ENCODE data around the gene CBR1. TPM values are rescaled to one million over a fixed set of nuclear protein-coding genes. Genes with fewer than 3 reads are reported as not detected.

Gene CBR1
- total and polyA plus RNA-seq, 5 donors from 2014 or later = 9.8 to 72.0 (median 60.5) TPM

GRCh38 chr21:36028127-36029069 is 41.4 kb upstream of the CBR1 start:
- Histone ChIP-seq H3K27ac (ENCODE audit: insufficient read depth, low read length, poor library complexity, severe bottlenecking) (no peak overlapping the region), H3K27me3 (ENCODE audit: control insufficient read depth, insufficient read depth, low read length) (no peaks in the 10 kb centered on the region), H3K36me3 (ENCODE audit: control insufficient read depth, insufficient read depth, low read length) (no peaks in the 10 kb centered on the region), H3K4me1 (ENCODE audit: control insufficient read depth, insufficient read depth, low read length, poor library complexity, severe bottlenecking) (peaks cover 4% of the 10 kb centered on the region), H3K9me3 (ENCODE audit: control insufficient read depth in 2 of 2, low read length in 2 of 2) (no peaks in the 10 kb centered on the region), H3K4me3 (ENCODE audit: low read depth, low read length) (no peak overlapping the region)
- H3K36me3 Mint-ChIP-seq = peaks cover under 1% of the 10 kb centered on the region
- DNase-seq = peak; percentile 53 to 64 (median 61)
- H3K4me3 Mint-ChIP-seq = no peak overlapping the region
- peaks cover 0 to 2% (median 0%) of the 10 kb centered on the region in 7 donors for H3K9me3 Mint-ChIP-seq
- ATAC-seq (ENCODE audit: low read depth in 2 of 2) = peak; percentile 73 to 78
- H3K27ac Mint-ChIP-seq = no peak overlapping the region
- H3K4me1 Mint-ChIP-seq = peaks cover 0 to 6% (median 2%) of the 10 kb centered on the region in 4 donors
- no peaks in the 10 kb centered on the region for H3K27me3 Mint-ChIP-seq

- H3K4me3 Mint-ChIP-seq = no peak overlapping the region
- no peaks in the 10 kb centered on the region for H3K27me3 Mint-ChIP-seq
- Histone ChIP-seq H3K27me3 (ENCODE audit: control insufficient read depth, insufficient read depth, low read length) (no peaks in the 10 kb centered on the region), H3K9me3 (ENCODE audit: control insufficient read depth in 2 of 2, low read length in 2 of 2) (no peaks in the 10 kb centered on the region), H3K27ac (ENCODE audit: insufficient read depth, low read length, poor library complexity, severe bottlenecking) (no peak overlapping the region), H3K36me3 (ENCODE audit: control insufficient read depth, insufficient read depth, low read length) (peaks cover 2% of the 10 kb centered on the region), H3K4me1 (ENCODE audit: control insufficient read depth, insufficient read depth, low read length, poor library complexity, severe bottlenecking) (peaks cover 4% of the 10 kb centered on the region), H3K4me3 (ENCODE audit: low read depth, low read length) (no peak overlapping the region)
- no peak overlapping the region for H3K27ac Mint-ChIP-seq
- no peaks in the 10 kb centered on the region for H3K9me3 Mint-ChIP-seq
- H3K36me3 Mint-ChIP-seq = peaks cover 5% of the 10 kb centered on the region
- no peak for DNase-seq
- no peak for ATAC-seq (ENCODE audit: low read depth in 2 of 2)
- H3K4me1 Mint-ChIP-seq = peaks cover 0 to 6% (median 2%) of the 10 kb centered on the region in 4 donors
These were observed 40.5 kb upstream of the CBR1 start for GRCh38 chr21:36029309-36029708.

GRCh38 chr21:36030581-36031189 is 39.1 kb upstream of the CBR1 start:
- Mint-ChIP-seq H3K4me3 (no peak overlapping the region), H3K36me3 (peaks cover 12% of the 10 kb centered on the region), H3K4me1 (peaks cover 0 to 6% (median 2%) of the 10 kb centered on the region in 4 donors), H3K27me3 (no peaks in the 10 kb centered on the region), H3K27ac (peak overlapping the region in 1 of 3 donors; percentile 79), H3K9me3 (no peaks in the 10 kb centered on the region)
- DNase-seq = no peak
- no peak overlapping the region for H3K4me3 ChIP-seq (ENCODE audit: low read depth, low read length)
- ATAC-seq (ENCODE audit: low read depth in 2 of 2) = no peak
- no peak overlapping the region for H3K27ac ChIP-seq (ENCODE audit: insufficient read depth, low read length, poor library complexity, severe bottlenecking)
- H3K4me1 ChIP-seq (ENCODE audit: control insufficient read depth, insufficient read depth, low read length, poor library complexity, severe bottlenecking) = peaks cover 4% of the 10 kb centered on the region
- peaks cover 14% of the 10 kb centered on the region for H3K36me3 ChIP-seq (ENCODE audit: control insufficient read depth, insufficient read depth, low read length)
- H3K9me3 ChIP-seq (ENCODE audit: control insufficient read depth in 2 of 2, low read length in 2 of 2) = no peaks in the 10 kb centered on the region
- H3K27me3 ChIP-seq (ENCODE audit: control insufficient read depth, insufficient read depth, low read length) = no peaks in the 10 kb centered on the region

- peaks cover 0 to 6% (median 4%) of the 10 kb centered on the region in 4 donors for H3K4me1 Mint-ChIP-seq
- Histone ChIP-seq H3K4me1 (ENCODE audit: control insufficient read depth, insufficient read depth, low read length, poor library complexity, severe bottlenecking) (peaks cover 4% of the 10 kb centered on the region), H3K9me3 (ENCODE audit: control insufficient read depth in 2 of 2, low read length in 2 of 2) (no peaks in the 10 kb centered on the region), H3K4me3 (ENCODE audit: low read depth, low read length) (no peak overlapping the region), H3K27ac (ENCODE audit: insufficient read depth, low read length, poor library complexity, severe bottlenecking) (no peak overlapping the region), H3K36me3 (ENCODE audit: control insufficient read depth, insufficient read depth, low read length) (peaks cover 22% of the 10 kb centered on the region), H3K27me3 (ENCODE audit: control insufficient read depth, insufficient read depth, low read length) (no peaks in the 10 kb centered on the region)
- ATAC-seq (ENCODE audit: low read depth in 2 of 2) (no peak), DNase-seq (no peak)
- no peaks in the 10 kb centered on the region for H3K9me3 Mint-ChIP-seq
- H3K27me3 Mint-ChIP-seq = no peaks in the 10 kb centered on the region
- no peak overlapping the region for H3K27ac Mint-ChIP-seq
- no peak overlapping the region for H3K4me3 Mint-ChIP-seq
- H3K36me3 Mint-ChIP-seq = peaks cover 23% of the 10 kb centered on the region
These were observed 37.0 kb upstream of the CBR1 start for GRCh38 chr21:36032647-36033406.

- Histone ChIP-seq H3K36me3 (ENCODE audit: control insufficient read depth, insufficient read depth, low read length) (peaks cover 34% of the 10 kb centered on the region), H3K4me3 (ENCODE audit: low read depth, low read length) (no peak overlapping the region), H3K27me3 (ENCODE audit: control insufficient read depth, insufficient read depth, low read length) (no peaks in the 10 kb centered on the region), H3K27ac (ENCODE audit: insufficient read depth, low read length, poor library complexity, severe bottlenecking) (no peak overlapping the region), H3K9me3 (ENCODE audit: control insufficient read depth in 2 of 2, low read length in 2 of 2) (no peaks in the 10 kb centered on the region), H3K4me1 (ENCODE audit: control insufficient read depth, insufficient read depth, low read length, poor library complexity, severe bottlenecking) (no peaks in the 10 kb centered on the region)
- peaks cover 38% of the 10 kb centered on the region for H3K36me3 Mint-ChIP-seq
- H3K4me3 Mint-ChIP-seq = no peak overlapping the region
- no peak overlapping the region for H3K27ac Mint-ChIP-seq
- H3K27me3 Mint-ChIP-seq = no peaks in the 10 kb centered on the region
- no peaks in the 10 kb centered on the region for H3K9me3 Mint-ChIP-seq
- DNase-seq (no peak), ATAC-seq (ENCODE audit: low read depth in 2 of 2) (no peak)
- peaks cover 0 to 5% (median 0%) of the 10 kb centered on the region in 4 donors for H3K4me1 Mint-ChIP-seq
These were observed 35.5 kb upstream of the CBR1 start for GRCh38 chr21:36034211-36034913.

GRCh38 chr21:36035381-36035791 is 34.4 kb upstream of the CBR1 start:
- Mint-ChIP-seq H3K4me1 (peaks cover 0 to 5% (median 0%) of the 10 kb centered on the region in 4 donors), H3K9me3 (no peaks in the 10 kb centered on the region), H3K36me3 (peaks cover 41% of the 10 kb centered on the region), H3K4me3 (no peak overlapping the region), H3K27ac (peak overlapping the region in 1 of 3 donors; percentile 36), H3K27me3 (no peaks in the 10 kb centered on the region)
- H3K4me1 ChIP-seq (ENCODE audit: control insufficient read depth, insufficient read depth, low read length, poor library complexity, severe bottlenecking) = no peaks in the 10 kb centered on the region
- H3K27me3 ChIP-seq (ENCODE audit: control insufficient read depth, insufficient read depth, low read length) = no peaks in the 10 kb centered on the region
- H3K27ac ChIP-seq (ENCODE audit: insufficient read depth, low read length, poor library complexity, severe bottlenecking) = no peak overlapping the region
- H3K9me3 ChIP-seq (ENCODE audit: control insufficient read depth in 2 of 2, low read length in 2 of 2) = no peaks in the 10 kb centered on the region
- DNase-seq (no peak), ATAC-seq (ENCODE audit: low read depth in 2 of 2) (no peak)
- H3K4me3 ChIP-seq (ENCODE audit: low read depth, low read length) = no peak overlapping the region
- H3K36me3 ChIP-seq (ENCODE audit: control insufficient read depth, insufficient read depth, low read length) = peaks cover 39% of the 10 kb centered on the region
